GM12872 (cell line): Measurements from ENCODE around the gene TRIM44.

Experiments
- TF ChIP-seq, protein P1 (sequence below): IDR thresholded peaks from 3 replicates; pipeline ENCODE4 v1.5.1; 2011; ENCODE audit warnings: low read depth, mild to moderate bottlenecking, low read length, moderate library complexity; ENCODE audit not compliant: insufficient read depth

The TRIM44 gene

DNA sequence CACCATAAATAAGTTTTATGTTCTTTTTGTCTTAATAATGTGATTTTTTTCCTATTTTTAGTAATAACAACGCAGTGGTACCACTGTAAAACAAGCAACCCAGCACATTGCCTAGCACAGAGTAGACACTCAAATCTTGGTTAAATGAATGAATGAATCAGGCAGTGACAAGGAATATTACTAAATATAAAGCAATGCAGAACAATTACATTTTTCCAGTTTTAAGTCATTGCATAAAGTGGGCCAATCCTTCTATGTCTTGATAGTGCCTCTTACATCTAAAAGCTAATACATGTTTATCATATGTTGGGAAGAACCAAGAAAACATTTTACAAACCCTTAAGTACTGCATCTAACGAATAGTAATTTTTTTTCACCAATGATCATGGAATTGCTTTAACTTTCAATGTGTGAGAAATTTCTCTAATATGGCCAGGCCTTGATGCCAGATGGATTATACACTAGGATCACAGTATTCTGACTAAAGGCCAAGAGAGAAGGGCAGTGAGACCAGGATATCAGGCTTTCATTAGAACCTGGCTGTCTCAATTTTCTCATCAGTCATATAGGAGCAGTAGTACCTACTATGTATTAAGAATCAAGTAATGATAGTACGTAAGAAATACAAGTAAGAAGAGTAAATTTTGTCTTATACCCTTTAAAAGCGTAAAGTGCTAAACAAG, 88.5 kb downstream of the TRIM44 start:
- TF ChIP-seq, protein P1, sequence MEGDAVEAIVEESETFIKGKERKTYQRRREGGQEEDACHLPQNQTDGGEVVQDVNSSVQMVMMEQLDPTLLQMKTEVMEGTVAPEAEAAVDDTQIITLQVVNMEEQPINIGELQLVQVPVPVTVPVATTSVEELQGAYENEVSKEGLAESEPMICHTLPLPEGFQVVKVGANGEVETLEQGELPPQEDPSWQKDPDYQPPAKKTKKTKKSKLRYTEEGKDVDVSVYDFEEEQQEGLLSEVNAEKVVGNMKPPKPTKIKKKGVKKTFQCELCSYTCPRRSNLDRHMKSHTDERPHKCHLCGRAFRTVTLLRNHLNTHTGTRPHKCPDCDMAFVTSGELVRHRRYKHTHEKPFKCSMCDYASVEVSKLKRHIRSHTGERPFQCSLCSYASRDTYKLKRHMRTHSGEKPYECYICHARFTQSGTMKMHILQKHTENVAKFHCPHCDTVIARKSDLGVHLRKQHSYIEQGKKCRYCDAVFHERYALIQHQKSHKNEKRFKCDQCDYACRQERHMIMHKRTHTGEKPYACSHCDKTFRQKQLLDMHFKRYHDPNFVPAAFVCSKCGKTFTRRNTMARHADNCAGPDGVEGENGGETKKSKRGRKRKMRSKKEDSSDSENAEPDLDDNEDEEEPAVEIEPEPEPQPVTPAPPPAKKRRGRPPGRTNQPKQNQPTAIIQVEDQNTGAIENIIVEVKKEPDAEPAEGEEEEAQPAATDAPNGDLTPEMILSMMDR: no peak

DNA sequence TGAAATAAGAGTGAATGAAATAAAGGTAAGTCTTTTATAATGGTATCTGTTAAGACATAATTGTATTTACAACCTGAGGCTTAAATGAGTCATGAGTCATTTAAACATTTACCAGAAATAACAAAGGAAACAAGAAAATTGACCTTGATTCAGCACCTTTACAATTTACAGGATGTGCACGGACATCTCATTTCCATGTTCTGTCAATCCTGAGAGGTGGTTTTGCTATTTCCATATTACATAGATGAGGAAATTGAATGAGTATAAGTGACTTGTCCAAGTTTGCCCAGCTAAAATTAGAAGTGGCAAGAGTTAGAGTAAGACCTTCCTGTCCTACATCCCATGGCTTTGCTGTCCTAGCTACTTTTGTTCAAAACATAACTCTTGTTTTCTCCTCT, 89.1 kb downstream of the TRIM44 start:
- TF ChIP-seq, protein P1: no peak

DNA sequence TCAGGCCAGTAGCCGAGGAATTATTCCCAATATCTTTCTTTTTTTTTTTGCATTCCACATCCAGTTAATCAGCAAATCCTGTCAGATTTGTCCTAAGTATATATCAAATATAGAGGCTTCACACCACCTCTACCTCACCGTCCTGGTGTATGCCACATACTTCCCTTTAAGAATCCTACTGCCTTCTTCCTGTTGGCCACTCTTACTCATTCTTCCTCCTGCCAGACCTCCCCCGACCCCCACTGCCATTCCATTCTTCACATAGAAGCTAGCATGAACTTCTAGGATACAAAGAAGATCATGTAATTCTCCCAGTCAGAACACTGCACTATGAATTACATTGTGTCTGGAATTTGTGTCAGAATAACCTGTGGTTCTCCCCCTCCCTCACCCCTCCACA, 89.5 kb downstream of the TRIM44 start:
- TF ChIP-seq, protein P1: no peak

DNA sequence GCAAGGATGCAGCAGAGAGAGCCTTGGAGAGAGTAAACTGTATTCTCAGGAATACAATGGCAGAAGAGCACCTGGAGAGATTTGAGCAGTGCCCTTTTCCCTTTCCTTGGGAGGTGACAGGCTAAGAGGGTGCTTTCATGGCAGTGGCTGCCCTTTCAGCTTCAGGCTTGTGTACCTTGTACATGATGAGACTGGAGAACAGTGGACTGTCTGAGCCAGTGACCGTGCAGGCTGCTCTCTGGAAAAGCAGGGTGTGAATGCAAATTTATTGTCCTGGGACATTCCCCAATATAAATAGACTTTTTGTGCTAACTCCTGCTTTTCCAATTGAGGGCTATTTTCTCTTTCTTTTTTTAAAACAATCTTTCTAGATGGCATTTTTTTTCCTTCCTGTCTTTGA, 99.3 kb downstream of the TRIM44 start:
- TF ChIP-seq, protein P1: no peak

DNA sequence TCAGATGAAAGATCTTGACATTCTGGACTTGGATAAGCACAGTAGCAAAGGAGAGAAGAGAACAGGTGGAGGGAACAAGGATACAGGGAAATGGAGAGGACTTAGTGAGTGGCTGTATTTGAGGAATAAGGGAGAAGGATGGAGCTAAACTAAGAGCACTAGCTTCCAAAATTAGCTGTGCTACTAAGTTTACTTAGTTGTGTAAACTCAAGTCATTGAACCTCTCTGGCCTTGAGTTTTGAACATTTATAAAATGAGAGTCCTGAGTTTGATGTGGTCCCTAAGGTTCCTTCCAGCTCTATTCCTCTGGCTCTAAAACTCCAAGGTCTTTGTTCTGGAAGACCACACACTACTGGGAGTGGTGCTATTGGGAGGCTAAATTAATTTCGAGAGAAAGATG, 100.7 kb downstream of the TRIM44 start:
- TF ChIP-seq, protein P1: no peak

DNA sequence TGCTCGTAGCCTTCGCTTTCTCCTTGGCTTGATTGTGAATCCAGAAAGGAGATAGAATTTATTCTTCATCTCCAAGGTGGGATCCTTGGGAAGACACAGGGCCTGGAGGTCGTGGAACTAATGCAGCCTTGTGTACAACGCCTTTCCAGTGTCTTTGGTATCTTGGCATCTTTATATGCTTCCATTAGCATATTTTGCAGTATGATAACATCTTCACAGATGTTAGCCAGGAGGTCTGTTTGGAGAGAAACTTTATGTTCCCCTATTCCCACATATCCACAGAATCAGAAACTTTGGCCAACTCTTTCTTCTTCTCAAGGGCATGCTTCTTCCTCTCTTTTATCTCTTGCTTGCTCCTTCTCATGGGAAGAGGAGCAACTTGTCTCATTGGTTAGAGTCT, 101.2 kb downstream of the TRIM44 start:
- TF ChIP-seq, protein P1: no peak

DNA sequence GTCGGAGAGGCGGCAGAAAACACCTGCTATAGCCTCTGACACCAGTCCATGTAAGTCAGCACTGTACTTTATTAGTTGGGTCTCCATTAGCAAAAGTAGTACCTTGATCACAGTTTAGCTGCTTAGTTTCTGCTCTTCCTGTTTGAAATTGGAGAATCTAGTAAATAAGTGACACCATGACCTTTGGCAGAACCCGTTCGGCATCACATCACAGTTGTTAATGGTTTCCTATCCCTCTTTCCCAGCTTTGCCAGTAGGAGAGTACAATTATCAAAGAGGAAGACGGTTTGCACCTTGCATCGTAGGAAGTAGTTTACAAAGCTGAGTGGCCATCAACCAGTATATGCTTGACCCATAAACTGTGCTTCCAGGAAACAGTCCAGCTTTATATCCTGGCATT, 101.8 kb downstream of the TRIM44 start:
- TF ChIP-seq, protein P1: no peak

DNA sequence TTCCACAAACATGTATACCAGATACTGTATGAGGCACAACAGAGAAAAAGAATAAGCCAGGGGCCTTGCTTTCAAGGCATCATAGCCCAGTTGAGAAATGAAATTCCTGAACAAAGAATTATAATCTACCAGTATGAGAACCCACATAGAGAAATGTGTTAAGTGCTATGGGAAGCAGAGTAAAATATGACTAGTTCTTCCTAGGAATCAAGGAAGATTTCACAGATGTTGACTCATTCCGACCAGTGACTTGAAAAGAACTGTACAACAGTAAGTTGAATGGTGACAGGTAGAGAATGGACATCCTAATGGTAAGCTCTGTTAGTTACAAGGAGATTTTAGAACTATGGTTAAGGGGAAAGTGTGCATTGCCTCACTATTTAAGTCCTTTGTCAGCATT, 102.6 kb downstream of the TRIM44 start:
- TF ChIP-seq, protein P1: no peak
